GM10266 (cell line): ENCODE measurements around the gene SLCO4A1.
A peak's percentile ranks its signal among the peaks of the same experiment; 100 is the strongest.
"Not testable (repeated sequence)": the region's sequence is repeated elsewhere in the genome, so short reads cannot be mapped to it uniquely, and the experiment has no call there.

Source experiments
- DNase-seq: peaks from one replicate; pipeline ENCODE4 v3.0.0; 2012; ENCODE audit errors: extremely low spot score
- CTCF ChIP-seq: IDR thresholded peaks from 2 replicates; pipeline ENCODE4 v1.5.1; 2012; ENCODE audit warnings: mild to moderate bottlenecking, low read depth; ENCODE audit not compliant: control insufficient read depth, insufficient read depth; ENCODE audit errors: missing control alignments

SLCO4A1 gene

DNA sequence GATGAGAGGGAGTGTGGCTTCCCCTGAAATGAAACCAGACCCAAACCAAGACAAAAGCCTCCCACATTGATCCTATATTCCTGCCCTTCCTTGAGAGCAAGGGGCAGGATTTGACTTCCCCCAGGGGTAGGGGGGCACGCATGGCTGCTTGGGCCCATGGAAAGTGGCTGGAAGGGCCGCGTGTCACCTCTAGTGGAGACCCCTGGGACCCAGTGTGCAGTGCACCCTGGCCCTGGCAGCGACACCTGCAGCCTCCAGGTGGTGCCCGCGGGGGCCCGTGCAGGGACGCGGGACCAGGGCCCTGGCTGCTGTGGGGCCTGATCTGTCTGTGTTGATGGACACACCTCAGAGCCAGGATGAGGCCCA, 18.0 kb upstream of the SLCO4A1 start:
- DNase-seq, result peak; percentile 74
- peak; percentile 50 for TF ChIP-seq CTCF

DNA sequence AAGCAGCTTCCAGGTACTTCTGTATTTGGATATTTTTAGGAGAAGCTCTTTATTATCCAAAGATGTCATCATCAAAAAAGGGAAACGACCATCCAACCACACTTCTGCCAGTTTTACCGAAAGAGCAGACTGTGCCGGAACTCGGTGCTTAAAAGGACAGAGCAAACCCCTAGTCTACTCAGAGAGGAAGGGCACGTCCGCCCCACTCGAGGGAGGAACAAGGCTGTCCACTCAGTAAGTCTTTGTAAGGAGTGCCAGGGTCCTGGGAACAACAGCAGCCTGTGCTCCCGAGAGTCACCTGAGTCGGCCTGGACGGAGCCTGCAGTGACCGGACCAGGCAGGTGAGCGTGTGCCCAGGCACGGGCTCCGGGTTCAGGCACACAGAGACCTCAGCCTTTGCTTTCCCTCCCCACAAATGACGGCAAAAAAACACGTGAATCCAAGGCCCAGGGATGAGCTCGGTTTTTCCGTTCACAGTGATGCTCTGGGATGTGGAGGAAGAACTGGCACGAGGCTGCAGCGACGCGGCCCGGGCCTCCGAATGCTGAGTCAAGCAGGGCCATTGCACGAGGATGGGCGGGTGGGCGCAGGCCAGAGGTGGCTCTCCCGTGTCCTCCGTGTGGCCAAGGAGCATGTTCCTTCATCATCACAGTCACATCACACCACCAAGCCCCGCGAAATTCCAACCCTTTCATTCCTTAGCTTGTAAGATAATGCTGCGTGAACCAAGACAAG, 17.4 kb upstream of the SLCO4A1 start:
- no peak for DNase-seq
- TF ChIP-seq CTCF, result no peak

- TF ChIP-seq CTCF, result no peak
- DNase-seq, result no peak
These were observed 16.8 kb upstream of the SLCO4A1 start for GRCh38 chr20:62625516-62625915.

GRCh38 chr20:62625921-62626547, 16.3 kb upstream of the SLCO4A1 start:
- no peak for DNase-seq
- TF ChIP-seq CTCF, result no peak

GRCh38 chr20:62627425-62627824, 14.9 kb upstream of the SLCO4A1 start:
- not testable (repeated sequence) for DNase-seq

DNA sequence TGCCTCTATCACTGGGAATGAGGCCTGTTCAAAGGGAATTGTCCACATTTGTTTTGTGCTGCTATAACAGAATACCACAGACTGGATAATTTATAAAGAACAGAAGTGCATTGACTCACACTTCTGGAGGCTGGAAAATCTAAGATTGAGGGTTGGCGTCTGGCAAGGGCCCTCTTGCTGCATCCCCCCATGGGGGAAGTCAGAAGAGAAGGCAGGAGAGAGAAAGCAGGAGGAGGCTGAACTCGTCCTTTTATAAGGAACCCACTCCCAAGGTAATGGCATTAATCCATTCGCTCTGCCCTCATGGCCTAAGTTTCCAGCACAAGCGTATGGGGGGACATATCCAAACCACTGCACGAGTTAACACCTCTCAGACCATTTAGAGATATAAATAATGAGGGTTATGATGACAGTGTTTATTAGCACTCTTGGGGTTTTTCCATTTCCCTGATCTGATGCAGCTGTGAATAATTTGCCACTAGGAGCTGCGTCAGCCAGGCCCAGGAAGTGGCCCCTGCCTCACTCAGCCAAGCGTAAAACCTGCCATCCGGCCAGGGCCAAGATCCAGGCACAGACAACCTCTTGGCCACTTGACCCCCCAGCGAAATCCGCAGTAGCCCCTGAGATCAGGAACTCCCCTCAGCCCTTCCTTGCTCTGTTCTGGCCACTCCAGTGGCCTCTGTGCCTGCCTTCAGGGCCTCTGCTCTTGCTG, 14.2 kb upstream of the SLCO4A1 start:
- TF ChIP-seq CTCF, result no peak
- DNase-seq, result peak; percentile 71

DNA sequence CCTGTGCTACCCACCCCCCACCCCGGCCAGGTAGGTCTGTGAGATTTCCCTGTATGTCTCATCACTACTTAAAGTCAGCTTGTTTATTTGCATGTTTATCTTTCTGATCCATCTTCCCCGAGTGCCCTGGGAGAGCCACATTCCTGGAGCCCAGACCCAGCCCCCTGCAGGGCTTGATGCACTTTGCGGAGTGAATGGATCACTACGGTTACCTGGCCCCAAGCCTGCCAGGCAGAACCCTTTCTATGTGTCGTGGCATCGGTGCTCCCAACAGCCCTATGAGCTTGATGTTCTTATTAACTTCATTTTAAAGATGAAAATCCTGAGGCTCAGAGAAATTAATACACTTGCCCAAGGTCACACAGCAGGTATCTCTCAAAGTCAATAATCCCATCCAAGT, 13.6 kb upstream of the SLCO4A1 start:
- no peak for TF ChIP-seq CTCF
- DNase-seq, result no peak
